ENCODE data around the gene EID3.

GRCh38 chr12:104257913-104258472, 45.5 kb upstream of the EID3 start:
- TF ChIP-seq CTCF (IDR thresholded peaks at IDR 0.05; ENCODE audit: low read depth, low read length, missing input control) (no peak), YY1 (IDR thresholded peaks at IDR 0.05) (no peak), MAX (IDR thresholded peaks at IDR 0.05) (no peak), ZBTB33 (IDR thresholded peaks at IDR 0.05) (no peak), REST (IDR thresholded peaks at IDR 0.05) (no peak), FOXA1 (IDR thresholded peaks at IDR 0.05) (no peak), TAF1 (conservative IDR thresholded peaks at IDR 0.05) (no peak), ATF3 (IDR thresholded peaks at IDR 0.05) (no peak), RXRA (IDR thresholded peaks at IDR 0.05) (no peak), GABPA (IDR thresholded peaks at IDR 0.05 in 1 of 2, conservative IDR thresholded peaks at IDR 0.05 in 1 of 2) (no peak)

Measured in liver (tissue), 3 donors.